Liver (tissue), 9 donors: ENCODE data around the gene TBCB. TPM values are rescaled to one million over a fixed set of nuclear protein-coding genes. Genes with fewer than 3 reads are reported as not detected.

Source experiments
- DNase-seq: peaks from one replicate; pipeline ENCODE4 v3.0.0-alpha.2; 2017; ENCODE audit warnings: low spot score
- H3K27ac ChIP-seq, 2 donors: one replicate each; pipeline ENCODE4 v1.7.0; 2013; ENCODE audit warnings: inconsistent platforms in 2 of 2, low read length in 2 of 2, control low read depth in 1 of 2, low read depth in 1 of 2, mild to moderate bottlenecking in 1 of 2
- H3K27me3 ChIP-seq, 4 donors: one replicate each; pipeline versions ENCODE4 v1.6.1 to v1.7.0; 2013; ENCODE audit warnings: low read length in 3 of 4, inconsistent platforms in 1 of 4, mild to moderate bottlenecking in 1 of 4, moderate library complexity in 1 of 4; ENCODE audit not compliant: control insufficient read depth in 4 of 4, insufficient read depth in 4 of 4
- H3K36me3 ChIP-seq, 4 donors: one replicate each; pipeline versions ENCODE4 v1.6.1 to v1.7.0; 2013; ENCODE audit warnings: low read length in 3 of 4, mild to moderate bottlenecking in 3 of 4, low read depth in 1 of 4, moderate library complexity in 1 of 4; ENCODE audit not compliant: control insufficient read depth in 4 of 4, insufficient read depth in 3 of 4
- H3K4me1 ChIP-seq, 4 donors: one replicate each; pipeline versions ENCODE4 v1.6.1 to v1.7.0; 2013; ENCODE audit warnings: low read length in 3 of 4, mild to moderate bottlenecking in 3 of 4, moderate library complexity in 1 of 4; ENCODE audit not compliant: control insufficient read depth in 4 of 4, insufficient read depth in 4 of 4
- H3K4me3 ChIP-seq, 3 donors: one replicate each; pipeline versions ENCODE4 v1.6.1 to v1.7.0; 2013; ENCODE audit warnings: low read length in 3 of 3, control low read depth in 1 of 3, low read depth in 1 of 3, mild to moderate bottlenecking in 1 of 3
- H3K9ac ChIP-seq, 2 donors: one replicate each; pipeline ENCODE4 v1.7.0; 2013; ENCODE audit warnings: low read length in 2 of 2, mild to moderate bottlenecking in 2 of 2, moderate library complexity in 2 of 2, control low read depth in 1 of 2, low read depth in 1 of 2
- H3K9me3 ChIP-seq, 4 donors: one replicate each; pipeline versions ENCODE4 v1.6.1 to v1.7.0; 2013; ENCODE audit warnings: low read length in 3 of 4; ENCODE audit not compliant: control insufficient read depth in 4 of 4
- CTCF ChIP-seq: fragments of 150-350 bp; IDR thresholded peaks from 2 replicates; pipeline ENCODE4 v1.5.1; 2017; ENCODE audit warnings: improper control_type of control experiment, low read depth, low read length; ENCODE audit not compliant: missing input control
- EGR1 ChIP-seq, 2 donors: IDR thresholded peaks; 2 replicates each; pipeline ENCODE4 v1.6.1; 2016 to 2018; ENCODE audit warnings: antibody characterized with exemption in 2 of 2, low read depth in 2 of 2
- FOXA1 ChIP-seq: IDR thresholded peaks from 2 replicates; pipeline ENCODE4 v1.6.1; 2016; ENCODE audit warnings: antibody characterized with exemption
- FOXA2 ChIP-seq: IDR thresholded peaks from 2 replicates; pipeline ENCODE4 v1.6.1; 2016; ENCODE audit warnings: antibody characterized with exemption
- GABPA ChIP-seq, 2 donors: IDR thresholded peaks in 1 of 2; conservative IDR thresholded peaks in 1 of 2; 2 replicates each; pipeline ENCODE4 v1.6.1; 2016; ENCODE audit warnings: antibody characterized with exemption in 2 of 2, mild to moderate bottlenecking in 1 of 2, moderate library complexity in 1 of 2
- HNF4A ChIP-seq, 2 donors: conservative IDR thresholded peaks; 2 replicates each; pipeline ENCODE4 v1.6.1; 2016; ENCODE audit warnings: antibody characterized with exemption in 2 of 2, mild to moderate bottlenecking in 2 of 2
- HNF4G ChIP-seq: IDR thresholded peaks from 2 replicates; pipeline ENCODE4 v1.6.1; 2016; ENCODE audit warnings: antibody characterized with exemption
- JUND ChIP-seq, 2 donors: IDR thresholded peaks; 2 replicates each; pipeline ENCODE4 v1.6.1; 2016; ENCODE audit warnings: antibody characterized with exemption in 2 of 2
- NR2F2 ChIP-seq: IDR thresholded peaks from 2 replicates; pipeline ENCODE4 v1.6.1; 2016; ENCODE audit warnings: antibody characterized with exemption
- RAD21 ChIP-seq, 2 donors: IDR thresholded peaks; 2 replicates each; pipeline ENCODE4 v1.6.1; 2016; ENCODE audit warnings: antibody characterized with exemption in 2 of 2, mild to moderate bottlenecking in 2 of 2
- REST ChIP-seq: IDR thresholded peaks from 2 replicates; pipeline ENCODE4 v1.6.1; 2016; ENCODE audit warnings: antibody characterized with exemption, mild to moderate bottlenecking
- RXRA ChIP-seq, 2 donors: IDR thresholded peaks; 2 replicates each; pipeline ENCODE4 v1.6.1; 2017 to 2018; ENCODE audit warnings: antibody characterized with exemption in 2 of 2, mild to moderate bottlenecking in 1 of 2
- SP1 ChIP-seq: IDR thresholded peaks from 2 replicates; pipeline ENCODE4 v1.6.1; 2018; ENCODE audit warnings: antibody characterized with exemption, mild to moderate bottlenecking
- TAF1 ChIP-seq: conservative IDR thresholded peaks from 2 replicates; pipeline ENCODE4 v1.6.1; 2016; ENCODE audit warnings: antibody characterized with exemption, mild to moderate bottlenecking
- YY1 ChIP-seq: IDR thresholded peaks from 2 replicates; pipeline ENCODE4 v1.6.1; 2016; ENCODE audit warnings: antibody characterized with exemption, mild to moderate bottlenecking
- WGBS: extraction: QIAGEN DNeasy Blood & Tissue Kit; methylation state at CpG from one replicate; pipeline ENCODE4 v1.1.7; 2013; 5-methylcytosine and 5-hydroxymethylcytosine counted together
- polyA plus RNA-seq, 2 donors: library from polyadenylated mRNA; stranded (reverse) in 1 of 2; unstranded in 1 of 2; fragments of 200-250 nt in 1 of 2; fragments of >200 nt in 1 of 2; fragmentation: Nextera tagmentation in 1 of 2; extraction: Ambion mirVana in 1 of 2; gene quantifications; one replicate each; pipeline versions ENCODE4 v1.2.1 to v1.2.3, GENCODE V29; 2013 to 2015
- total RNA-seq, 2 donors: library from RNA; depleted of rRNA; stranded (reverse); fragments of >200 nt; gene quantifications; one replicate each; pipeline ENCODE4 v1.2.3, GENCODE V29; 2014
- TF ChIP-seq, protein P1 (sequence below): IDR thresholded peaks from 2 replicates; pipeline ENCODE4 v1.6.1; 2016; ENCODE audit warnings: antibody characterized with exemption
- TF ChIP-seq, protein P2 (sequence below): IDR thresholded peaks from 2 replicates; pipeline ENCODE4 v1.6.1; 2016; ENCODE audit warnings: antibody characterized with exemption
- TF ChIP-seq, protein P3 (sequence below): IDR thresholded peaks from 2 replicates; pipeline ENCODE4 v1.6.1; 2016; ENCODE audit warnings: antibody characterized with exemption
- donor health status: healthy.
- donor health status: healthy.
- donor health status: healthy.
- donor health status: healthy.
- donor health status: healthy.

TBCB gene
- total and polyA plus RNA-seq, 4 donors = 29.8 to 61.3 (median 39.8) TPM

GRCh38 chr19:36106441-36106840, 8.8 kb upstream of the TBCB start:
- Histone ChIP-seq H3K9me3 (no peaks in the 10 kb centered on the region), H3K36me3 (peaks cover 0 to 3% (median 0%) of the 10 kb centered on the region in 4 donors), H3K27me3 (no peaks in the 10 kb centered on the region), H3K27ac (no peak overlapping the region), H3K4me1 (no peaks in the 10 kb centered on the region), H3K4me3 (no peak overlapping the region), H3K9ac (no peak overlapping the region)
- 96% methylated on average over 6 of the region's 6 CpGs for WGBS
- TF ChIP-seq EGR1 (IDR thresholded peaks at IDR 0.05; ENCODE audit: low read depth in 2 of 2) (no peak), FOXA2 (no peak)
- DNase-seq = no peak

- no peak overlapping the region for H3K9ac ChIP-seq
- TF ChIP-seq JUND (IDR thresholded peaks at IDR 0.05) = no peak
- TF ChIP-seq NR2F2 = no peak
- TF ChIP-seq, protein P1, sequence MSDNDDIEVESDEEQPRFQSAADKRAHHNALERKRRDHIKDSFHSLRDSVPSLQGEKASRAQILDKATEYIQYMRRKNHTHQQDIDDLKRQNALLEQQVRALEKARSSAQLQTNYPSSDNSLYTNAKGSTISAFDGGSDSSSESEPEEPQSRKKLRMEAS = no peak
- TF ChIP-seq GABPA (IDR thresholded peaks at IDR 0.05 in 1 of 2, conservative IDR thresholded peaks at IDR 0.05 in 1 of 2) = no peak
- no peak for TF ChIP-seq TAF1
- TF ChIP-seq RXRA (IDR thresholded peaks at IDR 0.05) = no peak
- TF ChIP-seq SP1 = no peak
- no peaks in the 10 kb centered on the region for H3K27me3 ChIP-seq
- H3K36me3 ChIP-seq = peaks cover 0 to 5% (median 0%) of the 10 kb centered on the region in 4 donors
- 96% methylated on average over 5 of the region's 5 CpGs for WGBS
- no peak for DNase-seq
- H3K4me3 ChIP-seq = no peak overlapping the region
- H3K27ac ChIP-seq = no peak overlapping the region
- no peaks in the 10 kb centered on the region for H3K9me3 ChIP-seq
- no peaks in the 10 kb centered on the region for H3K4me1 ChIP-seq
Measured at GRCh38 chr19:36106991-36107390, 8.3 kb upstream of the TBCB start.

- Histone ChIP-seq H3K36me3 (peaks cover 0 to 17% (median 3%) of the 10 kb centered on the region in 4 donors), H3K4me1 (peaks cover under 1 to 5% (median 1%) of the 10 kb centered on the region in 4 donors), H3K27ac (no peak overlapping the region), H3K9ac (no peak overlapping the region), H3K4me3 (no peak overlapping the region), H3K9me3 (no peaks in the 10 kb centered on the region), H3K27me3 (no peaks in the 10 kb centered on the region)
- TF ChIP-seq SP1 (no peak), GABPA (IDR thresholded peaks at IDR 0.05 in 1 of 2, conservative IDR thresholded peaks at IDR 0.05 in 1 of 2) (no peak), FOXA1 (no peak), FOXA2 (no peak), HNF4G (no peak), HNF4A (conservative IDR thresholded peaks at IDR 0.05) (no peak), NR2F2 (no peak), JUND (IDR thresholded peaks at IDR 0.05) (no peak), RAD21 (IDR thresholded peaks at IDR 0.05) (no peak), REST (no peak), CTCF (no peak), TAF1 (no peak), EGR1 (IDR thresholded peaks at IDR 0.05; ENCODE audit: low read depth in 2 of 2) (no peak), RXRA (IDR thresholded peaks at IDR 0.05) (no peak), YY1 (no peak)
- TF ChIP-seq, protein P1 = no peak
- TF ChIP-seq, protein P2, sequence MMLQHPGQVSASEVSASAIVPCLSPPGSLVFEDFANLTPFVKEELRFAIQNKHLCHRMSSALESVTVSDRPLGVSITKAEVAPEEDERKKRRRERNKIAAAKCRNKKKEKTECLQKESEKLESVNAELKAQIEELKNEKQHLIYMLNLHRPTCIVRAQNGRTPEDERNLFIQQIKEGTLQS = no peak
- TF ChIP-seq, protein P3, sequence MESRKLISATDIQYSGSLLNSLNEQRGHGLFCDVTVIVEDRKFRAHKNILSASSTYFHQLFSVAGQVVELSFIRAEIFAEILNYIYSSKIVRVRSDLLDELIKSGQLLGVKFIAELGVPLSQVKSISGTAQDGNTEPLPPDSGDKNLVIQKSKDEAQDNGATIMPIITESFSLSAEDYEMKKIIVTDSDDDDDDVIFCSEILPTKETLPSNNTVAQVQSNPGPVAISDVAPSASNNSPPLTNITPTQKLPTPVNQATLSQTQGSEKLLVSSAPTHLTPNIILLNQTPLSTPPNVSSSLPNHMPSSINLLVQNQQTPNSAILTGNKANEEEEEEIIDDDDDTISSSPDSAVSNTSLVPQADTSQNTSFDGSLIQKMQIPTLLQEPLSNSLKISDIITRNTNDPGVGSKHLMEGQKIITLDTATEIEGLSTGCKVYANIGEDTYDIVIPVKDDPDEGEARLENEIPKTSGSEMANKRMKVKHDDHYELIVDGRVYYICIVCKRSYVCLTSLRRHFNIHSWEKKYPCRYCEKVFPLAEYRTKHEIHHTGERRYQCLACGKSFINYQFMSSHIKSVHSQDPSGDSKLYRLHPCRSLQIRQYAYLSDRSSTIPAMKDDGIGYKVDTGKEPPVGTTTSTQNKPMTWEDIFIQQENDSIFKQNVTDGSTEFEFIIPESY = no peak
- DNase-seq = no peak
- WGBS = 98% methylated on average over 3 of the region's 3 CpGs
Measured at GRCh38 chr19:36108684-36109083, 6.6 kb upstream of the TBCB start.
